HG03159 (cell line): ENCODE results near the gene NEMF.
"Not testable (repeated sequence)": the region's sequence is repeated elsewhere in the genome, so short reads cannot be mapped to it uniquely, and the experiment has no call there.

ENCODE experiments used
- ATAC-seq: cut with Tn5 transposase; IDR thresholded peaks from one replicate; pipeline ENCODE4 v1.9.1; 2021; ENCODE audit warnings: mild to moderate bottlenecking, moderate library complexity; ENCODE audit not compliant: unreplicated experiment

Gene NEMF

GRCh38 chr14:49755378-49755777 is 97.2 kb downstream of the NEMF start:
- no peak for ATAC-seq

GRCh38 chr14:49754570-49755097 is 98.0 kb downstream of the NEMF start:
- ATAC-seq = no peak

- ATAC-seq = not testable (repeated sequence)
These were observed 106.1 kb downstream of the NEMF start for GRCh38 chr14:49746476-49746875.

GRCh38 chr14:49745191-49745590 is 107.4 kb downstream of the NEMF start:
- no peak for ATAC-seq

- ATAC-seq = not testable (repeated sequence)
These were observed 116.9 kb downstream of the NEMF start for GRCh38 chr14:49735669-49736068.

GRCh38 chr14:49733836-49734235 is 118.8 kb downstream of the NEMF start:
- ATAC-seq = no peak

GRCh38 chr14:49732896-49733295 is 119.7 kb downstream of the NEMF start:
- ATAC-seq = no peak
